ENCODE measurements around the gene ATP10A.

DNA sequence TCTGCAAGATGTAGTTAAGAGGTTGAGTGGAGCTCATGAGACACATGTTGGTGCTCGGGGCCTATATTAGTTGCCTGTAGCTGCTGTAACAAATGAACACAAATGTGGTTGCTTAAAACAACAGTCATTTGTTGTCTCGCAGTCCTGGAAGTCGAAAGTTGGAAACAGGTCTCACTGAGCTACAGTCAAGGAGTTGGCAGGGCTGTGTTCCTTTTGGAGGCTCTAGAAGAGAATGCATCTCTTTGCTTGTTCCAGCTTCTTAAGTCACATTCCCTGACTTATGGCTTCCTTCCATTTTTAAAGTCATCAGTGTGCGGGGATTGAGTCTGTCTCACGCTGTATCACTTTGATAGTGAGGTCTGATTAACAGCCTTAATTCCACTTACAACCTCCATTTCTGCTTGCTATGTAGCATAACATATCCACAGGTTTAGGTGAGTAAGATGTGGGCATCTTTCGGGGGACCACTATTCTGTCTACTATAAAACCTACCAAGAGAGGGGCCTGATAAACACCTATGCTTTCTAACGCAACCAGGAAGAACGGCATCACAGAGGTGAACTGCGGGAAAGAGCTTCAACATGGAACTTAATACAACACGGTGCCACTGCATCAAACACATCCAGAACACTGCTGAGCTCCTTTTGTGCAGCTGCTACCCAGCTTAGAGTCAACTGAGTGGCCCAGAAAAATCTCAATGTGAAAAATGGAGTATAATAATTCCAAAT is 119.4 kb downstream of the ATP10A start:
- TF ChIP-seq, protein P1, sequence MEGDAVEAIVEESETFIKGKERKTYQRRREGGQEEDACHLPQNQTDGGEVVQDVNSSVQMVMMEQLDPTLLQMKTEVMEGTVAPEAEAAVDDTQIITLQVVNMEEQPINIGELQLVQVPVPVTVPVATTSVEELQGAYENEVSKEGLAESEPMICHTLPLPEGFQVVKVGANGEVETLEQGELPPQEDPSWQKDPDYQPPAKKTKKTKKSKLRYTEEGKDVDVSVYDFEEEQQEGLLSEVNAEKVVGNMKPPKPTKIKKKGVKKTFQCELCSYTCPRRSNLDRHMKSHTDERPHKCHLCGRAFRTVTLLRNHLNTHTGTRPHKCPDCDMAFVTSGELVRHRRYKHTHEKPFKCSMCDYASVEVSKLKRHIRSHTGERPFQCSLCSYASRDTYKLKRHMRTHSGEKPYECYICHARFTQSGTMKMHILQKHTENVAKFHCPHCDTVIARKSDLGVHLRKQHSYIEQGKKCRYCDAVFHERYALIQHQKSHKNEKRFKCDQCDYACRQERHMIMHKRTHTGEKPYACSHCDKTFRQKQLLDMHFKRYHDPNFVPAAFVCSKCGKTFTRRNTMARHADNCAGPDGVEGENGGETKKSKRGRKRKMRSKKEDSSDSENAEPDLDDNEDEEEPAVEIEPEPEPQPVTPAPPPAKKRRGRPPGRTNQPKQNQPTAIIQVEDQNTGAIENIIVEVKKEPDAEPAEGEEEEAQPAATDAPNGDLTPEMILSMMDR (IDR thresholded peaks at IDR 0.05; ENCODE audit: poor library complexity), result no peak
- TF ChIP-seq EZH2 (IDR thresholded peaks at IDR 0.05; ENCODE audit: borderline replicate concordance) (no peak), EZH2phosphoT487 (IDR thresholded peaks at IDR 0.05; ENCODE audit: low read depth, severe bottlenecking, unreplicated experiment) (no peak)
